ENCODE measurements around the gene F11R. TPM values are rescaled to one million over a fixed set of nuclear protein-coding genes. Genes with fewer than 3 reads are reported as not detected.

F11R gene
- total RNA-seq, 1 experiment from 2014 or later = 173 TPM

DNA sequence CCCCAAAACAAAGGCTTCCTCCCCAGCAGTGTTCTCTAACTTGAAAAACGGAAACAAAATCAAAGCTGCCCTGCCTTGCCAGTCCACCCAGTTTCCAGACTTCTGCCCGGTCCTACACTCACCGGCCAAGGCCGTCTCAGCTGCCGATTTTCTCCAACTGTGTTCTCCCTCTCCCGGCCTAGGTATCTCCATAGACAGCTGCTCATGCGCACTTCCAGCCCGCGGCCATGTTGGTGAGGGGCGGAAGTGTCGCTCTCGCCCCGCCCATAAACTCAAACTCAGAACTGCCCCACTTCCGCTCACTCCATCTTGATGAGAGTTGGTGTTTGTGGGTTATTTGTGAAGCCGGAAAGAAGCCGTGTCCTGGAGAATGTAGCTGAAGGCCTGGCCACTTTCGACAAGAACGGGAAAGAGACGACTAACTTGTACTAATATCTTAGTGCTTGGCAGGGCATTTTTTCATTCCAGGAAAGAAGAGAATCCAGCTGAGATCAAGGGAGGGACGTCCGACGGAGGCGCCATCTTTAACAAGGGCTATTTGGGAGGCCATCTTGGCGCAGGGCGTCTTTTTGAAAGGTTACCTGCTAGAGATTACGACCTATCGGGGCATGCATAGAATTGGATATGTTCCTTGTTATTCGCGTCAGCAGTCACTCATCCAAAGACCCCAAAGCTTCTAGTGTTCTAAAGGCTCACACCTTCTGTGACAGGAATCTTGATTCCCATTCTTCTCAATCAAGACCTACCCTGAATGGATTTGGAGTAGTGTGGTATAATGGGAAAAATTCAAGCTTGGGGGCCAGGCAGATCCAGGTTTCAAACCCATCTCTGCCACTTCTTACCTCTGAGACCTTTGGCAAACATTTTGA is 25.0 kb upstream of the F11R start, which contains the start of gene USF1:
TSS of gene USF1 (minus strand) at position 242 of the 869 bp plus-strand sequence. CDS start 2,702 bp downstream, outside the sequence.
- DNase-seq = peak; percentile 94
- TF ChIP-seq, protein P1, sequence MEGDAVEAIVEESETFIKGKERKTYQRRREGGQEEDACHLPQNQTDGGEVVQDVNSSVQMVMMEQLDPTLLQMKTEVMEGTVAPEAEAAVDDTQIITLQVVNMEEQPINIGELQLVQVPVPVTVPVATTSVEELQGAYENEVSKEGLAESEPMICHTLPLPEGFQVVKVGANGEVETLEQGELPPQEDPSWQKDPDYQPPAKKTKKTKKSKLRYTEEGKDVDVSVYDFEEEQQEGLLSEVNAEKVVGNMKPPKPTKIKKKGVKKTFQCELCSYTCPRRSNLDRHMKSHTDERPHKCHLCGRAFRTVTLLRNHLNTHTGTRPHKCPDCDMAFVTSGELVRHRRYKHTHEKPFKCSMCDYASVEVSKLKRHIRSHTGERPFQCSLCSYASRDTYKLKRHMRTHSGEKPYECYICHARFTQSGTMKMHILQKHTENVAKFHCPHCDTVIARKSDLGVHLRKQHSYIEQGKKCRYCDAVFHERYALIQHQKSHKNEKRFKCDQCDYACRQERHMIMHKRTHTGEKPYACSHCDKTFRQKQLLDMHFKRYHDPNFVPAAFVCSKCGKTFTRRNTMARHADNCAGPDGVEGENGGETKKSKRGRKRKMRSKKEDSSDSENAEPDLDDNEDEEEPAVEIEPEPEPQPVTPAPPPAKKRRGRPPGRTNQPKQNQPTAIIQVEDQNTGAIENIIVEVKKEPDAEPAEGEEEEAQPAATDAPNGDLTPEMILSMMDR (IDR thresholded peaks at IDR 0.05; ENCODE audit: unreplicated experiment) = no peak
- Mint-ChIP-seq H3K4me1 (ENCODE audit: low read depth, unreplicated experiment) (no peaks in the 10 kb centered on the region), H3K9me3 (ENCODE audit: low read depth, unreplicated experiment) (peaks cover 7% of the 10 kb centered on the region), H3K27ac (ENCODE audit: unreplicated experiment) (peak within 1 kb of the TSS; percentile 95), H3K4me3 (ENCODE audit: low read depth, unreplicated experiment) (peak within 1 kb of the TSS; percentile 88), H3K36me3 (ENCODE audit: insufficient read depth, unreplicated experiment) (peaks cover 50% of the 10 kb centered on the region), H3K27me3 (ENCODE audit: unreplicated experiment) (no peaks in the 10 kb centered on the region)
- intact Hi-C loops (cut with micrococcal nuclease; ENCODE audit: unreplicated experiment) = loop anchor here (2.0 to 5.0 kb wide), 2 partner anchors 33 to 36 kb away; no protein-coding TSS in a partner anchor
- TSS peak; percentile 87 for BruUV-seq (replicated peaks)
- CTCF ChIA-PET = interaction anchor here (0.6 to 1.9 kb wide), 8 partner anchors 9 to 68 kb away, joined by 3 to 17 read pairs (median 4); partner anchors contain the start of genes F11R and NECTIN4

GRCh38 chr1:161044908-161045735 is 24.2 kb upstream of the F11R start:
- CTCF ChIA-PET = interaction anchor here (0.7 to 1.9 kb wide), 9 partner anchors 8 to 52 kb away, joined by 3 to 17 read pairs (median 4); partner anchors contain the start of genes F11R and NECTIN4

GRCh38 chr1:161044535-161044907 is 23.6 kb upstream of the F11R start:
- Mint-ChIP-seq H3K27ac (ENCODE audit: unreplicated experiment) (peak overlapping the region; percentile 95), H3K4me1 (ENCODE audit: low read depth, unreplicated experiment) (no peaks in the 10 kb centered on the region), H3K4me3 (ENCODE audit: low read depth, unreplicated experiment) (peak overlapping the region; percentile 88), H3K9me3 (ENCODE audit: low read depth, unreplicated experiment) (peaks cover 7% of the 10 kb centered on the region), H3K27me3 (ENCODE audit: unreplicated experiment) (no peaks in the 10 kb centered on the region), H3K36me3 (ENCODE audit: insufficient read depth, unreplicated experiment) (peaks cover 58% of the 10 kb centered on the region)
- TF ChIP-seq, protein P1 (IDR thresholded peaks at IDR 0.05; ENCODE audit: unreplicated experiment) = no peak
- intact Hi-C loops (cut with micrococcal nuclease; ENCODE audit: unreplicated experiment) = loop anchor here (2.0 to 5.0 kb wide), 2 partner anchors 32 to 52 kb away; no protein-coding TSS in a partner anchor
- DNase-seq = no peak
- CTCF ChIA-PET = interaction anchor here (1.4 to 2.0 kb wide), 4 partner anchors 24 to 53 kb away, joined by 4 to 6 read pairs (median 4); partner anchors contain the start of gene F11R
- no TSS peak for BruUV-seq (replicated peaks)

More at GRCh38 chr1:161044908-161045735, 24.2 kb upstream of the F11R start:
- Mint-ChIP-seq H3K9me3 (ENCODE audit: low read depth, unreplicated experiment) (peaks cover 7% of the 10 kb centered on the region), H3K27me3 (ENCODE audit: unreplicated experiment) (no peaks in the 10 kb centered on the region), H3K4me1 (ENCODE audit: low read depth, unreplicated experiment) (no peaks in the 10 kb centered on the region), H3K27ac (ENCODE audit: unreplicated experiment) (peak overlapping the region; percentile 95), H3K4me3 (ENCODE audit: low read depth, unreplicated experiment) (peak overlapping the region; percentile 88), H3K36me3 (ENCODE audit: insufficient read depth, unreplicated experiment) (peaks cover 53% of the 10 kb centered on the region)
- DNase-seq = peak; percentile 52
- TF ChIP-seq, protein P1 (IDR thresholded peaks at IDR 0.05; ENCODE audit: unreplicated experiment) = no peak
- intact Hi-C loops (cut with micrococcal nuclease; ENCODE audit: unreplicated experiment) = loop anchor here (2.0 to 5.0 kb wide), 3 partner anchors 32 to 53 kb away; no protein-coding TSS in a partner anchor
- TSS peak; percentile 79 for BruUV-seq (replicated peaks)

DNA sequence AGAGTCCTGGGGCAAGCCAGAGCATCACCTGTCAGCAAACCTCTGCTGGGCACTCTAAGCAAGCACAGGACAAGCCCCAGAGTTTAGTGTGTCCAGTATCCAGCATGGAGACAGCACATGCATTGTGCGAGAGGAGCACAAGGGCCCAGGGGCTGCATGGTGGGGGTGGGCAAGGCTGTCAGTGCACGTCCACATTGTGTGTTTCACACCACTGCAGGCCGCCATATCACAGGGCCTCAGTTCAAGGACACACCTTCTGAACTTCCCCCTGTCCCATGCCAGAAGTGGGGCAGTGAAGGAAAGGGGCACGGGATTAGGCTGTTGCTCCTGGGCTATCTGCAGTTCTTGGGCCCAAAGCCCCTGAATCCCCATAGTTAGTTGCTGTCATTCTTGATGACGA is 18.6 kb upstream of the F11R start:
- H3K27ac Mint-ChIP-seq (ENCODE audit: unreplicated experiment) = peak overlapping the region; percentile 45
- CTCF ChIA-PET = interaction anchor here (1.0 to 1.2 kb wide), 2 partner anchors 44 to 59 kb away, joined by 3 read pairs; no protein-coding TSS in a partner anchor
- TF ChIP-seq, protein P1 (IDR thresholded peaks at IDR 0.05; ENCODE audit: unreplicated experiment) = no peak
- H3K4me3 Mint-ChIP-seq (ENCODE audit: low read depth, unreplicated experiment) = peak overlapping the region; percentile 95
- H3K36me3 Mint-ChIP-seq (ENCODE audit: insufficient read depth, unreplicated experiment) = peaks cover 49% of the 10 kb centered on the region
- no peaks in the 10 kb centered on the region for H3K9me3 Mint-ChIP-seq (ENCODE audit: low read depth, unreplicated experiment)
- peaks cover 9% of the 10 kb centered on the region for H3K4me1 Mint-ChIP-seq (ENCODE audit: low read depth, unreplicated experiment)
- BruUV-seq (replicated peaks) = no TSS peak
- no peaks in the 10 kb centered on the region for H3K27me3 Mint-ChIP-seq (ENCODE audit: unreplicated experiment)
- DNase-seq = no peak
- intact Hi-C loops (cut with micrococcal nuclease; ENCODE audit: unreplicated experiment) = no loop called here
